Astrocyte of the hippocampus (primary cell): Measurements from ENCODE around the gene BCOR.

Source experiments
- DNase-seq: peaks from one replicate; pipeline ENCODE4 v3.0.0; 2011; ENCODE audit warnings: low read depth, low spot score

BCOR gene

DNA sequence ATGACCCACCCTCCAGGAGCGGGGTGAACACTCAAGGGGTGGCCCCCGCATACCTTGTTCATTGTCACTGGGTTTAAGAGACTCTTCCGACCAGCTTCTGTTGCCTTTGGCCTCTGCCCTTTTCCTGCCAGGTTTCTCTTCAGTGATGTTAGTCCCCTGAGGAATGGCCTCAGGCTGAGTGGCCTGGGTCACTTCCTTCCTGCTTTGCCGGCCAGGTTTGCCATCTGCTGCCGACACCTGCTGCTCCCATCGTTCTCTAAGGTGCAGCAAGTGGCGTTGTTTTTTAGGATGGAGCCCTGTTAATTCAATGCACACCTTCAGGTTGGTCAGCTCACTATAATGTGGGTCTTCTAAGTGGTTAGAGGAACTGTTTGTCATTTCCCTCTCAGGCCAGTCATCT lies 34.2 kb downstream of the BCOR start:
- DNase-seq = no peak

DNA sequence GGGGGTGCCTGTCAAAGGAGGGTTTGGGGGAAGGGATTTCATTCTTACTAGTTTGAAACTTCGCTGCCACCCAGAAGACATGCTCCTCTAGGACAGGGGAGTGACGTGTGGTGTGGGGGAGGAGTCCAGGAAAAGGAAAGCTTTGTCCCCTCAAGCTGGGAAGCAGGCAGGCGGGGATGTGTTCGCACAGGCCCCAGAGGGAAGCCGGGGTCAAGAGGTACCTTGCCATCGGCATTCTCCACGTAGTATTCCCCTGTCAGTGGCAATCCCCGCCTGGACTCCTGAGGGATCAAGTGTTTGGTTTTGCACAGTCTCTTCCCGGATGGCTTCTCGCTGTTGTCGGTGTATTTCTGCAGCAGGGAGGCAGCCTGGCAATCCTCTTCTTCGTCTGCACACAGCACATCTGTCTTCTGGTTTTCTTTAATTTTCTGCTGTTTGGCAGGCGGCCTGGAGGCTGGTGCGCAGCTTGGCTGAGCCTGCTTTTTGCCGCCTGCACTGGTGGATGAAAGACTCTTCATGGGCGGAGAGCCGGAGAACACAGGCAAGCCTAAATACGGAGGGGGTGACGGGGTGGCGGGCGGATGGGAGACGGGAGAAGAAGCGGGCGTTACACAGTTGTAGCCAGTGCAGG lies 35.1 kb downstream of the BCOR start:
- no peak for DNase-seq

DNA sequence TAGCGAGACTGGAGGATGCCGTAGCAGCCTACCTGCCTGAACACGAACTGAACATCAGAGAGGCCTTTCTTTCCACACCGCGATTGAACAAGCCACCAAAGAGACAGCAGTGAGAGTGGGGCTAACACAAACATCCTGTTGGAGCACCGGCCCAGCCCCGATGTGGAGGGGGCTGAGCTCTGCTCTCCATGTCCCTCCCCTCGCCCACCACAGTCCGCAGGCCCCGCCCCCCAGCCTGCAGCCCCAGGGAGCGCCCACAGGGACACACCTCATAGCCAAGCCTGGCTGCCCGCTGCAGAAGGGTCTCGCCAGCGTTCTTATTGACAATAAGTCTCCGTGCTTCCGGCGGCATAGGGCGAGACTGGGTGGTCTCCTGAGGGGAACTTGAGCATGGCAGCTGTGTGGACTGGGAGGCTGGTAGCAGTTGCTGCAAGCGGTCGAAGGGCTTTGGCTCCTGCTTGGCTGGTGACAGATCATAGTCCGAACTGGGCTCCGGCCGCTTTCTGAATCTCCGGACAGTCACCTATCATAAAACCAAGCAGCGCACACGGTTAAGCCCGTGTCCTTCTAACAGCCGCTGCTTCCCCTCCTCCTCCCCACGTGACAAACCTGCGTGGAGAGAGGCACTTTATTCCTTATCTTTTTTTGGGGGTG lies 35.8 kb downstream of the BCOR start:
- DNase-seq = no peak

DNA sequence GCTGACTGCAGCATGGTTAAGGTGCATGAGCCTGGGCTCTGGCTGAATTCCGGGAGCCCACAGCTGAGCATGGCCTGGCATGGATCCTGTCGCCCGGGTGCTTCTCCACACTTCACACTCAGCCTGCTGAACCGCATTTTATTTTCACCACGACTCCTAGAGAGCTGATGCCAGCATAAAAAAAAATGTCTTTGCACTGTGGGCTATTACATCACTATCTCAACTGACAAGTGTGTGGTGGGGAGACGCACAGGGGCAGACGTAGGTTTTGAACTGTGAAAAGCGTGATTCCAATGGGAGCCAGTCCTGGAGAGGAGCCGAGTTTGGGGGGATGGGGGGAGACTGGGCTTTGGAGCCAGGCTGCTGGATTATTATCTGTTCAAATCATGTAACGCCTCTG lies 36.8 kb downstream of the BCOR start:
- DNase-seq = no peak

DNA sequence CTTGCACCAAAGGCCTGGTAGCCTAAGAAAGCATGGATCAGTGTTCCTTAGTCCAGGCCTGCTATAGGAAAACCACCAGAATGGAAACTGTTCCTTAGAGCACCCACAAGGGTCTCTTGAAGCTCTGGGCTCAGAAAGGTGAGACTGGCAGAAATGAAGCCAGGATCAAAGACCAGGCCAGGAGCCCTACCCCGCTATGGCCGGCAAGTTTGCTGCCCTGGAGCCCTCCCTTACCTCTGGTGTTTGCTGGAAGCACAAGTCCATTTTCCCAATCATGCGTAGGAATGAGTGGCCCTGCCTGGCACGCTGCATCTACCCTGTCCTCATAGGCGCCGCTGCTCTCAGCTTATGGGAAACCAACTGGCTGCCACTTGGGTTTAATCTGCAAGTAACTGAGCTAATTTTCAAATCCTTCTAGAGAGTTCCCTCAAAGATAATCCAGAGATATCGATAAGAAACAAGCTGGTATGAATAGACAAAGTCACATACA lies 37.4 kb downstream of the BCOR start:
- no peak for DNase-seq

DNA sequence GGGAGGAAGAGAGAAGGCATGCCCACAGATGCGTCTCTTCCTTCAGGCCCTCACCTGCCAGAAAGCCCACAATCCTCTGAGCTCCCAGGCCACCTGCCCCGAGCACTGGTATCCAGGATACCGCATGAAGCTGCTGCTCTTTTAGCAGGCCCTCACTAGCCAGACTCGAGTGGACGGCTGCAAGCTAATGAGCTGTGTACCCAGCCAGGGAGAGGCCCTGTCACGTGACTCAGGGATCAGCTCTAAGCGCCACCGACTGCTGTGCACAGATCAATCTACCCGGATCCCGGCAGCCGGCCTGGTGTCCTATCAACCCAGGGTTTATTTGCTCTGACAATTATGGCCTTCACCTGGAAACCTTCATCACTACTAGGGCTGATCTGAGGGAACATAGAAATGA lies 39.0 kb downstream of the BCOR start:
- no peak for DNase-seq

DNA sequence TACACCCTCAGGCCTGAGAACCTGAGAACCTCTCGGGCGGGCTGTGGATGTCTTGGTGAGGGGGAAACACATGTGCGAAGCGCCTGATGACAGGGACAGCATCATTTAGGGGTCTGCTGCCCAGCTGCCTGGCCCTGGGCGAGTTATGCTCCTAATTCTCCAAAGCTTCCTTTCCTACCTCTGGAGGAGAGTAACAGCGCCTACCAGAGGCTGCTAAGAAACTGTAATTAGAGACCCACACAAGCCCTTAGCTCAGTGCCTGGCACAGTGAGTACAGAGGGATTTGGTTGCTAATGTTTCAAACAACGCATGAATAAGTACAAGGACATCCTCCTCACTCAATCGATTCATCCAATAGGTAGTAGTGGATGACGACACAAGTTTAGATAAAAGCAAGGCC lies 40.4 kb downstream of the BCOR start:
- DNase-seq = no peak

DNA sequence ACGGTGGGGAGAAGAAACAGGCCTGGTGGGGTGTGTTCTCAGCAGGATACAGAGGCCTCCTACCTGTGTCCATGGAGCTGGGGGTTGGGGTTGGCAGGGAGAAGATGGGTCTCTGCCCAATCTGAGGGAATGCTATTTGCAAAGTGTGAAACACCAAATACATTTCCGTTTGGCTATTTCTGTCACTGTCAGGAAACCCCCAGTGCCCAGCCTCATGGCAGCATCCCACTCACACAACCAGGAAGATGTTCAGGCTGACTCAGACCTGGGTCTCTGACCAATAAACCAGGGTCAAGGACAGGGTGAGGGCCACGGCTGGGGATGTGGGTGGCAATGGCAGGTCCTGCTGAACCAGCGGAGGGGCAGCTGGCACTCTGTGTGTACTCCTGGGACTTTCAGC lies 41.3 kb downstream of the BCOR start:
- no peak for DNase-seq

DNA sequence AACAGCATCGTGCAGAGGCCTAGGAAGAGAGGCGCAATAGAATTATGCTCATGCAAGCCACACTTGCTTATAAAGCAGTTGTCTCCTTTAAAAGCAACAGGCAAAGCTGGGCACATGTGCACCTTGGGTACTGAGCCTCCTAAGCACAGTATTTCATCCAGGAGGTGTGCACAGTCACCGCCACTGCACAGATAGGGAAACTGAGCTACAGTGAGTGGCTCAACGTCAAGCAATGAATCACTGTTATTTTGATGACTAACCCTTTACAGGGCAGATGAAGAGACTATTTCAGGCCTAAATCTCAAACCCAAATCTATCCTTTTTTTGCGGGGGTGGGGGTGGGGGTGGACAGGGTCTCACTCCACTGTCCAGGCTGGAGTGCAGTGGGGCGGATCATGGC lies 42.3 kb downstream of the BCOR start:
- DNase-seq = no peak

DNA sequence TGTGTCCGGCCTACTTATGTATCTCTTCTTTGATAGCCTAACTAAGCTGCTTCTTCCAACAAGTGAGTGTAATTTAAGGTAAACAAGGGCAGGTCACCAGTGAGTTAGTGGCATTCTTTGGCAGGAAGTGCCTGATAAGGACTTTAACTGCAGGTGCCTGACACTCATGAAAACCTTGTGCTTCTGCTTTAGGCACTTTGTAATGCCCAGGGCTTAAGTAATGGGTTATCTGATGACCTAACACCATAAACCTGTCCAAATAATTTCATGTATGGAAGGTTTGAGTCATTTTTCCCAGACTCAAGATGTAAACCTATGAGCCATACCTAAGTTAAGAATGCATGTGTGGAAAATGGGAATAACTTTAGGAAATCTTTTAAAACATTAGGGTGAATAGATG lies 43.0 kb downstream of the BCOR start:
- DNase-seq = no peak

DNA sequence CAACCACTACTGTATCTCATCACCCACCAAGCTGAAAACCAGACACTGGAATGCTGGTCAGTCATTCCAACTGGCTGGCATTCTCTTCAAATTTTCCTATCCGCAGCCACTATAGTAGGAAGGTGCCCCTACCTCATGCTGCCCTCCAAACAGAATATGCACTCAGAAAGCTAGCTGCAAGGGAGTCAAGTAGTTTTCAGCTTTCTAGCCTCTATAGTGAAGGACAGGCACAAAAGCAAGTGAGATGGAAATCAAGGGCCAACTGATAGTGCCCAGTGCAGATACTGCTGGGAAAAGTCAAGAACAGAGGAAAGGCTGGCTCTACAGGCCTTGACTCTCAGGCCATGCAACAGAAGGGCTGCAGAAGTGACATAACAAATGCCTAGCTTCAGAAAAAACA lies 47.2 kb downstream of the BCOR start:
- DNase-seq = no peak

DNA sequence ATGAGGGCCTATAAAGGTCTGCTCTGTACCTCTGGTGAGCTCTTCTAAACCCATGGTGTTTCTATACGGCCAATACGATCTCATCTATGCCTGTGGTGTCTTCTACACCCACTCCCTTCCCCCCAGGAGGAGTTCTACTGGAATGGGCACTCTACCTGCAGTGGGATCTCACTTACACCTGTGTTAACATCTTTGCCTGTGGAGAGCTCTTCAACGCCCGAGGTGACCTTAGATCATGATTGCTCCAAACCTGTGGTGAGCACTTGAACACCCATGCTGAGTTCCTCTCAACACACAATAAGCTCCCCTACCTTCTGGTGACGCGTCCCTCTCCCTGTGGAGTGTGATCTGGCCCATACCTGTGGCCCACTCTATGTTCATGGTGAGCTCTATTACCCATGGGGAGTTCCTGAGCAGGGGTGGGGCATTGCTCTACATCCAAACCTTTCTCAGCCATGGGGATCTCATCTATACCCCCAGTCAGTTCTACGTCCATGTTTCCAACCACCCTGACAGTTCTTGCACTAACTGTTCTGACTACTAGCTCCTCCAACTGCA lies 48.6 kb downstream of the BCOR start:
- DNase-seq = no peak

DNA sequence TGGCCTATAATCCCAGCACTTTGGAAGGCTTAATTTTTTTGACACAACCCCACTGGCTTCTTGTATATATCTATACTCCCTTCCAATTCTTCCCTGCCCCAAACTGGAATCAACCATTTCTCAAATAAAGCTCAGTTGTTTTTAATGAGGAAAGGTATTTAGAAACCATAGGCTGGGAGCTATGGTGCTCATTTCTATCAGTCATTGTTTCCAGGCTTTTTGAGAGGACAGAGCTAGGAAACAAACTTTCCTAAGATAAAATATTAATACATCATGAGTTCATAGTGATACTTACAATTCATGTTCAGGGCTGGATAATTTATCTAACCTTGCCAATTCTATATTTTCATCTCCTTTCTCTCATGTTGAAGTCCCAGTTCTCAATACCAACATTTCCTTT lies 50.3 kb downstream of the BCOR start:
- DNase-seq = no peak

DNA sequence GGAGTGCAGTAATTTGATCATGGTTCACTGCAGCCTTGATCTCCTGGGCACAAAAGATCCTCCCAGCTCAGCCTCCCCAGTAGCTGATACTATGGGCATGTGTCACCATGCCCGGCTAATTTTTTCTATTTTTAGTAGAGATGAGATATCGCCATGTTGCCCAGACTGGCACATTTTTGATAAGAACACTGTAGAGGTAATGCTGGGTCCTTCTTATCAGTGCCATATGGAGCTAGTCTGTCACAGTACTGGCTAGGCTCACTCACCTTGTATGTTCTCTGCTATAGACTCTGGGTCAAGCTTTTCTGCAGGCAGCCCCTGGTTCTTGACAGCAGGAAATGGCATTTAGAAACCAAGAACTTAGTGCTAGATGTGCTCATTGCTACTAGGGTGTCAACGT lies 53.9 kb downstream of the BCOR start:
- DNase-seq = no peak

DNA sequence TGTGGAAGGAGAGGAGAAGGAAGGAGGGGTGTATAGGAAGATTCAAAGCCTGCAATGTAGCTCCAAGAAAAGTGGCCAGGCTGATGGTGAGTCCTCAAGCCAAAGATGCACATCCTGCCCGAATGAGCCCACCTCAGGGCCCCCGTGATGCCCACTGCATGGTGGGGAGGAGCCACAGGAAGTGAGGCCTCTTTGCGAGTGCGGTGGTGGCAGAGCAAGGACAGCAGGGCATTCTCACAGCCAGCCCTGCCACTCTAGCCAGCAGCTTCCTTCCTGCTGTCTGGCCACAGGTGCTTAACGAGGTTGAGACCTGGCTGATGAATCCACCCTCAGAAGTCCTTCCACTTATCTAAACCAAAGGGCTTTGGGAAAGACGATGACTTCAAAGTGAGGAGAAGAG lies 55.8 kb downstream of the BCOR start:
- DNase-seq = no peak

DNA sequence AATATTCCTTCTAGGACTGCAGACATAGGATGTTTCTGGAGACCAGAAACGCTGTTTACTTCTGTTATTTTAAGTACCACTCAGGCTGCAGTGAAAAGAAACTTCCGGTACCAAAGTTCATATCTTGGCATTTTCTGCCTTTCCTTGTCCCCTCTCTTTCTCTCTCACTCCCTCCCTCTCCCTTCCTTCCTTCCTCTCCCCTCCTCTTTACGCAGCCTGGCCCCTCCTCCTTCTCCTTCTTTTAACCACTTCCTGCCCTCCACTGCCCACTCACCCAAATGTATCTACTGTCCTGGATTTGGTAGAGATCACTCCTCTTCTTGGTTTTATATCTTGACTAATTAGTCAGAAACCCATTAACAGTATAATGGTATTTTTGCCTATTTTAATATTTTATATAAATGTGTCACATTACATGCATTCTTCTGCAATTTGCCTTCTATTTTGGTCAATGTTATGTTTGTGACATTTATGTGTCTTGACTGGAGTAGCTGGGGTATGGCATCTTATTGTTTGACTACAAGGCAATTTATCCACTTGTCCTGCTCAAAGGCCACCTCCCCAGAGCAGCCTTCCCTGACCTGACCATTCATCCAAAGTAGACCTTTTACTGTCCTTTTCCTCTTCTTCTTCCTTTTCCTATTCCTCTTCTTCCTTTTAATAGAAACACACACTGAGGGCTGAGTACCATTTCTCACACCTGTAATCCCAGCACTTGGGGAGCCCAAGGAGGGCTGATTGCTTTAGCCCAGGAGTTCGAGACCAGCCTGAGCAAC lies 56.9 kb downstream of the BCOR start:
- DNase-seq = no peak

DNA sequence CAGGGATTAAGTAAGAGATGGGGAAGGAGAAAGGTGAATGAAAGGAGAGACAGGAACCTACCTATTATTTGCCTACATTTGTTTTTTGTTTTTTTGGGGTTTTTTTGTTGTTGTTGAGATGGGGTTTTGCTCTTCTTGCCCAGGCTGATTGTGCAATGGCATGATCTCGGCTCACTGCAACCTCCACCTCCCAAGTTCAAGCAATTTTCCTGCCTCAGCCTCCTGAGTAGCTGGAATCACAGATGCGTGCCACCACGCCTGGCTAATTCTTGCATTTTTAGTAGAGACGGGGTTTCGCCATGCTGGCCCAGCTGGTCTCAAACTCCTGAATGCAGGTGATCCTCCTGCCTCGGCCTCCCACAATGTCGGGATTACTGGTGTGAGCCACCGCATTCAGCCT lies 57.9 kb downstream of the BCOR start:
- DNase-seq = no peak

DNA sequence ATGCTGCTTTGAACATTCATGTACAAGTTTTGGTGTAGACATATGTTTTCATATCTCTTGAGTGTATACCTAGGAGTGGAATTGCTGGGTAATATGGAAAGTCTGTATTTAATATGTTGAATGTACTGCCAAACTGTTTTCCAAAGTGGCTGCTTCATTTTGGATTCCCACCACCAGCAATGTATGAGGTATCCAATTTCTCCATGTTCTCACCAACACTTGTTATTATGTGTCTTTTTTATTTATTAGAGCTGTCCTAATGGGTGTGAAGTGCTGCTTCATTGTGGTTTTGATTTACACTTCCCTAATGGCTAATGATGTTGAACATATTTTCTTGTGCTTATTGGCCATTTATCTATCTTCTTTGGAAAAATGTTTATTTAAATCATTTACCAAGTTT lies 60.4 kb downstream of the BCOR start:
- no peak for DNase-seq

DNA sequence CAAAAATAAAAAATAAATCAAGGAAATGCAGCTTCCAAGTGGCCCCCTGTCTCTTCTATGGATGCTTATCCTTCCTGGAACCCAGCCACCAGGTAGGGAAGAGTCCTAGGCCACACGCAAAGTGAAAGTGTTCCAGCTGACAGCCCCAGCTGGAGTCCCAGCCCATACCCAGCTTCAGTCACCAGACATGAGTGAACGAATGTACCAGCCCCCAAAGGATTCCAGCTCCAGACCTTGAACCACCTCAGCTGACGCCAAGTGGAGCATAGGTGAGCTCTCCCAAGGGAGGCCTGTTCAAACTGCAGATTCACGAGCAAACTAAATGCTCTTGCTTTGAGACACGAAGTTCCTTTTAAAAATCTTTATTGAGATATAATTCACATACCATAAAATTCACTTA lies 62.0 kb downstream of the BCOR start:
- DNase-seq = no peak

DNA sequence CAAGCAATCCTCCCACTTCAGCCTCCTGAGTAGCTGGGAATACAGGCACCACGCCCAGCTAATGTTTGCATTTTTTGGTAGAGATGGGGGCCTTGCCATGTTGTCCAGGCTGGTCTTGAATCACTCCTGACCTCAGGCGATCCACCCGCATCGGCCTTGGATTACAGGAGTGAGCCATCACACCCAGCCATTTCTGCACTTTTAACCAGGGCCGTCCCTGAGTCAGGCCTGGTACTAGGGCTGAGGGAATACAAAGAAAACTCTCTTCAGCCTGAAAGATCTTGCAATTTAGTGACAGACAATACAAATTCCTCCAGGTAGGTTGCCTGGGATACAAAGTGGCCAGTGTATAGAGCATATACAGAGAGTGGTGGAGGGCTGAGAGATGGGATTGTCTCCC lies 65.8 kb downstream of the BCOR start:
- DNase-seq = no peak

DNA sequence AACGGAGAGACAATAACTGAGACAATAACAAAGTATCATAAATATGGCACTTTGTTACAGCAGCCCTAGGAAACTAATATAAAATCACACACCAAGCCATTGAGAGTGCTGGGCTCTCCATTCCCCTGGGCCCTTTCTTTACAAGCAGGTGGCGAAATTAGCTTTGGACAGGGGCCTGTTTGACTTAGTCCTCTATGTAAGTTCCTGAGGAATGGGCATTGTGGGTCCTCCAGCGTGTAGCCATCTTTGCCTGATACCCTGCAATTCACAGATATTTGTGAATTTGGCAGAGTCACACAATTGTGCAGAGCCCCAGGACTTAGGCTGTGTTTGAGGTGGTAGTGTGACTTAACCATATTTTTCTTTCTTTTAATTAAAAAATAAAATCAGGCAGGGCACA lies 67.6 kb downstream of the BCOR start:
- DNase-seq = no peak

DNA sequence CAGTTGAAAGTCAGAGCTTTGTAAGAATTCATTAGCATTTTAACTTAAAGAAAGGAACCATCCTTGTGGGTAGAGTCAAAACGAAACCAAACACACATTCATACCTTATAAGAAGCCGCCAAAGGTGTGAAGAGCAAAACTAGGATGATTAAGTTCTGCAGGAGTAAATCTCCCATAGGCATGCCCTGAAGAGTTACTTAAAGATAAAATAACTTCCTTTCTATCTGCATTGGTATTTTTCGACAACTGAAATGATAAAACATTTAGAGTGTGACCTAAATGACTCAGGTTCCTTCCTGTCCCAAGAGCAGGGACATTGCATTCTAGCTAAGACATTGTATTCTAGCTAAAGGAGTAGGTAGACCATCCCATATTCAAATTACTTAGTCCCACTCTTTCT lies 75.3 kb downstream of the BCOR start:
- no peak for DNase-seq

DNA sequence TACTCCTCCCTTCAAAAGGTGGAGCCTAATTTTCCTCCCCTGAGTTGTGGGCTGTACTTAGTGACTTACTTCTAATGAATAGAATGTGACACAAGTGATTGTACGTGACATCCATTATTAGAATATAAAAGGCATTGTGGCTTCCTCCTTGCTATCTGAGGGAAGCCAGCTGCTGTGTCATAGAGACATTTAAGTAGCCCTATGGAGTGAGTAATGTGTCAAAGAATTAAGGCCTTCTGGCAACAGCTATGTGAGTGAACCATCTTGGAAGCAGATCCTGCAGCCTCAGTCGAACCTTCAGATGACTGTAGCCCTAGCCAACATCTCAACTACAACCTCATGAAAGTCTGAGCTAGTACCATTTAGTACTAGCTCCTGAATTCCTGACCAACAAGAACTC lies 76.1 kb downstream of the BCOR start:
- DNase-seq = no peak
